Peyer's patch (tissue), 4 donors: ENCODE results near the gene KCNN1. TPM values are rescaled to one million over a fixed set of nuclear protein-coding genes. Genes with fewer than 3 reads are reported as not detected.

Experiments used
- DNase-seq, 3 donors: peaks; one replicate each; pipeline ENCODE4 v3.0.0-alpha.2; 2017 to 2019
- H3K27ac ChIP-seq, 4 donors: fragments of 200-600 bp; sonication (generic); one replicate each; pipeline ENCODE4 v1.5.1; 2016 to 2019
- H3K27me3 ChIP-seq, 2 donors: fragments of 200-600 bp; sonication (generic); one replicate each; pipeline ENCODE4 v1.5.1; 2019
- H3K36me3 ChIP-seq, 3 donors: fragments of 200-600 bp; sonication (generic); one replicate each; pipeline ENCODE4 v1.5.1; 2016 to 2019
- H3K4me1 ChIP-seq, 4 donors: fragments of 200-600 bp; sonication (generic); one replicate each; pipeline ENCODE4 v1.5.1; 2016 to 2019
- H3K4me3 ChIP-seq, 4 donors: fragments of 200-600 bp; sonication (generic); 1 replicate in 3 of 4; 2 replicates in 1 of 4; pipeline ENCODE4 v1.5.1; 2016 to 2019; ENCODE audit warnings: mild to moderate bottlenecking in 1 of 4
- H3K9me3 ChIP-seq, 4 donors: fragments of 200-600 bp; sonication (generic); one replicate each; pipeline ENCODE4 v1.5.1; 2016 to 2019; ENCODE audit warnings: mild to moderate bottlenecking in 1 of 4
- POLR2A ChIP-seq, 2 donors: fragments of 450-650 bp; IDR thresholded peaks; one replicate each; pipeline ENCODE4 v1.5.1; 2017; ENCODE audit warnings: antibody characterized with exemption in 2 of 2, mild to moderate bottlenecking in 2 of 2, moderate library complexity in 2 of 2
- small RNA-seq, 2 donors: library from RNA; depleted of rRNA; stranded (forward); fragments of <200 nt; gene quantifications; one replicate each; pipeline ENCODE3, GENCODE V24; 2016
- total RNA-seq, 4 donors: library from RNA; depleted of rRNA; stranded (reverse); fragments of >200 nt; gene quantifications; one replicate each; pipeline ENCODE4 v1.1.0, GENCODE V29; 2016
- TF ChIP-seq, protein P1 (sequence below), 6 experiments: fragments of 450-650 bp in 4 of 6; fragments of 200-600 bp in 2 of 6; sonication (generic) in 1 of 6; IDR thresholded peaks; one replicate each; pipeline ENCODE4 v1.5.1; 2017 to 2019; ENCODE audit warnings: antibody characterized with exemption in 6 of 6, mild to moderate bottlenecking in 3 of 6, moderate library complexity in 1 of 6

KCNN1 gene
- total RNA-seq, 4 donors from 2014 or later, result not detected

DNA sequence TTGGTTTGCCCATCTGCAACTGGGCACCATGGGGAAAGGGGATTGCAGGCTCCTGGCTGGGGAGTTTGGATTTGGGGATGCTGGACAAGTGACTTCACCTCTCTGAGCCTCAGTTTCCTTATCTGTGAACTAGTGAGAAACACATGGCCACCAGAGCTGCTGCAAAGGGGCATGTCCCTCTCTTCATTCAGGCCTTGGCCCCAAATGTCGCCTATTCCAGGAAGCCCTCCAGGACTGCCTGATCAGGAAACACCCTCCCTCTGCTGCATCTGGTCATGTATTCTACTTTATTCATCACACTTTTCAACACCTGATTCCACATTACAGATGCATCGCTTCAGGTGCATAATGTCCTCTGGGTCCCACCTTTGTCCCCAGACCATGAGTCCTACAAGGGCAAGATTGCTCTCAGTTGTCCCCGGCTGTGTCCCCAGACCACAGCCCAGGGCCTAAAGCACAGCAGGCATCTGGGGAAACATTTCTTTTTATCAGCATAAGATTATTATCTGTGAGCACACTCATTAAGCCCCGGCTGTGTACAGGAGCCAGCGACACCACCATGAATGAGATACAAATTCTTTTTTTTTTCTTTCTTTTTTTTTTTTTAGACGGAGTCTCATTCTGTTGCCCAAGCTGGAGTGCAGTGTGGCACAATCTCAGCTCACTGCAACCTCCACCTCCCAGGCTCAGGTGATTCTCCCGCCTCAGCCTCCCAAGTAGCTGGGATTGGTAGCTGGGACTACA lies 78.6 kb downstream of the KCNN1 start:
- no peak for TF ChIP-seq POLR2A (IDR thresholded peaks at IDR 0.05)
- TF ChIP-seq, protein P1, sequence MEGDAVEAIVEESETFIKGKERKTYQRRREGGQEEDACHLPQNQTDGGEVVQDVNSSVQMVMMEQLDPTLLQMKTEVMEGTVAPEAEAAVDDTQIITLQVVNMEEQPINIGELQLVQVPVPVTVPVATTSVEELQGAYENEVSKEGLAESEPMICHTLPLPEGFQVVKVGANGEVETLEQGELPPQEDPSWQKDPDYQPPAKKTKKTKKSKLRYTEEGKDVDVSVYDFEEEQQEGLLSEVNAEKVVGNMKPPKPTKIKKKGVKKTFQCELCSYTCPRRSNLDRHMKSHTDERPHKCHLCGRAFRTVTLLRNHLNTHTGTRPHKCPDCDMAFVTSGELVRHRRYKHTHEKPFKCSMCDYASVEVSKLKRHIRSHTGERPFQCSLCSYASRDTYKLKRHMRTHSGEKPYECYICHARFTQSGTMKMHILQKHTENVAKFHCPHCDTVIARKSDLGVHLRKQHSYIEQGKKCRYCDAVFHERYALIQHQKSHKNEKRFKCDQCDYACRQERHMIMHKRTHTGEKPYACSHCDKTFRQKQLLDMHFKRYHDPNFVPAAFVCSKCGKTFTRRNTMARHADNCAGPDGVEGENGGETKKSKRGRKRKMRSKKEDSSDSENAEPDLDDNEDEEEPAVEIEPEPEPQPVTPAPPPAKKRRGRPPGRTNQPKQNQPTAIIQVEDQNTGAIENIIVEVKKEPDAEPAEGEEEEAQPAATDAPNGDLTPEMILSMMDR (IDR thresholded peaks at IDR 0.05), result no peak
- H3K4me3 ChIP-seq, result peak overlapping the region; percentile 18 to 40 (median 28)
- no peaks in the 10 kb centered on the region for H3K27me3 ChIP-seq
- H3K4me1 ChIP-seq, result peaks cover 0 to 19% (median 13%) of the 10 kb centered on the region in 4 donors
- DNase-seq, result no peak
- H3K9me3 ChIP-seq, result no peaks in the 10 kb centered on the region
- H3K27ac ChIP-seq, result peak overlapping the region; percentile 48 to 78 (median 74)
- H3K36me3 ChIP-seq, result no peaks in the 10 kb centered on the region

DNA sequence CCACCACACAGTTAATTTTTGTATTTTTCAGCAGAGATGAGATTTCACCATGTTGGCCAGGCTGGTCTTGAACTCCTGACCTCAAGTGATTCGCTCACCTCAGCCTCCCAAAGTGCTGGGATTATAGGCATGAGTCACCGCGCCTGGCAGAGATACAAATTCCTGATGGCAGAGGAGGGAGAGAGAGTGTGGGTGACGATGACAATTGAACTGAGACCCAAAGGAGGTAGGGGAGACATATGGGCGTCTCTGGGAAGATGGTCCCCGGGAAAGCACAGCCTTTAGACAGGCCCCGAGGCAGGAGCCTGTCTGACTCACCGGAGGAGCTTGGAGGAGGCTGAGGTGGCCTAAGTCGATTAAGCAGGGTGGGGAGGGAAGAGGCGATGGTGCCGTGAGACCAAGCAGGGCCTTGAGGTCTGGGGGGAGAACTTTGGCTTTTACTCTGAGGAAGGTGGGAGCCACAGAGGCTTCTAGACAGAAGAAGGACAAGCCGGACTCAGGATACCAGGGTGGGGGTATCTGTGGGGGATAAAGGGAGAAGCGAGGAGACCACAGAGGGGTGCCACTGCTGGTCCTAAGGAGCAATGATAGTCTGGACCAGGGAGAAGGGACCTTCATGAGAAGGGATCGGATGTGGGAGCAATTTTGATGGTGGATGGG lies 79.3 kb downstream of the KCNN1 start:
- Histone ChIP-seq H3K27me3 (no peaks in the 10 kb centered on the region), H3K4me1 (peaks cover 0 to 19% (median 13%) of the 10 kb centered on the region in 4 donors), H3K9me3 (no peaks in the 10 kb centered on the region), H3K27ac (peak overlapping the region in 3 of 4 donors; percentile 26 to 75 (median 29)), H3K36me3 (no peaks in the 10 kb centered on the region), H3K4me3 (no peak overlapping the region)
- no peak for TF ChIP-seq POLR2A (IDR thresholded peaks at IDR 0.05)
- TF ChIP-seq, protein P1 (IDR thresholded peaks at IDR 0.05), result no peak
- no peak for DNase-seq

GRCh38 chr19:18049385-18049784 lies 82.5 kb downstream of the KCNN1 start:
- H3K9me3 ChIP-seq, result no peaks in the 10 kb centered on the region
- no peak for TF ChIP-seq POLR2A (IDR thresholded peaks at IDR 0.05)
- TF ChIP-seq, protein P1 (IDR thresholded peaks at IDR 0.05), result no peak
- peak overlapping the region in 3 of 4 donors; percentile 50 to 79 (median 78) for H3K27ac ChIP-seq
- peak; percentile 32 to 76 (median 67) for DNase-seq
- no peaks in the 10 kb centered on the region for H3K36me3 ChIP-seq
- peaks cover 0 to 23% (median 10%) of the 10 kb centered on the region in 4 donors for H3K4me1 ChIP-seq
- H3K27me3 ChIP-seq, result no peaks in the 10 kb centered on the region
- no peak overlapping the region for H3K4me3 ChIP-seq

Small RNA genes lying within 50 kb of the gene (small RNA-seq; reads per million reads assigned to genes)
- gene RNA5SP468, result 0 reads per million in 2 donors

Other genes starting within 250 kb of the KCNN1 start
- 10 to 100 TPM; 23.9 to 71.8 (median 48.7) TPM for gene MAP1S, start 247.6 kb upstream of the KCNN1 start, total RNA-seq
- gene FCHO1, start 215.6 kb upstream of the KCNN1 start, total RNA-seq, result 10 to 100 TPM in 1 of 4 donors, 1 to 10 TPM in 3; 2.3 to 41.3 (median 5.3) TPM
- gene B3GNT3, start 172.0 kb upstream of the KCNN1 start, total RNA-seq, result 100 to 1,000 TPM in 3 of 4 donors, 10 to 100 TPM in 1; 13.2 to 154 (median 127) TPM
- not detected for gene INSL3, start 145.6 kb upstream of the KCNN1 start, total RNA-seq
- gene JAK3, start 119.1 kb upstream of the KCNN1 start, total RNA-seq, result 10 to 100 TPM in 1 of 4 donors, 1 to 10 TPM in 3; 4.0 to 32.2 (median 5.4) TPM
- gene RPL18A, start 107.2 kb upstream of the KCNN1 start, total RNA-seq, result 100 to 1,000 TPM; 456 to 824 (median 599) TPM
- not detected for gene SLC5A5, start 95.2 kb upstream of the KCNN1 start, total RNA-seq
- 10 to 100 TPM; 18.9 to 33.0 (median 24.4) TPM for gene CCDC124, start 34.1 kb upstream of the KCNN1 start, total RNA-seq
- gene ARRDC2, start 41.1 kb downstream of the KCNN1 start, total RNA-seq, result 10 to 100 TPM; 26.8 to 94.9 (median 29.4) TPM
- gene IL12RB1, start 119.8 kb downstream of the KCNN1 start, total RNA-seq, result 10 to 100 TPM in 1 of 4 donors, 1 to 10 TPM in 3; 1.2 to 19.0 (median 2.8) TPM
- gene MAST3, start 130.7 kb downstream of the KCNN1 start, total RNA-seq, result 10 to 100 TPM; 47.8 to 56.3 (median 52.0) TPM
- 10 to 100 TPM; 19.7 to 45.4 (median 28.2) TPM for gene PIK3R2, start 186.1 kb downstream of the KCNN1 start, total RNA-seq
- 100 to 1,000 TPM in 1 of 4 donors, 10 to 100 TPM in 3; 54.9 to 109 (median 60.7) TPM for gene IFI30, start 206.7 kb downstream of the KCNN1 start, total RNA-seq
- 10 to 100 TPM in 3 of 4 donors, 1 to 10 TPM in 1; 4.1 to 19.6 (median 16.0) TPM for gene MPV17L2, start 226.1 kb downstream of the KCNN1 start, total RNA-seq
- gene RAB3A, start 236.9 kb downstream of the KCNN1 start, total RNA-seq, result 1 to 10 TPM in 3 of 4 donors, not detected in 1; 6.1 to 9.5 (median 8.3) TPM